Neuronal stem cell (in vitro differentiated cells): ENCODE measurements around the gene MYBL2.

Experiments
- DNase-seq: peaks from one replicate; pipeline ENCODE4 v3.0.0-alpha.2; 2013; ENCODE audit warnings: low spot score
- H2AFZ ChIP-seq: one replicate; pipeline ENCODE4 v1.6.1; 2013; ENCODE audit warnings: mild to moderate bottlenecking, low read length, inconsistent platforms
- H2AK5ac ChIP-seq: 2 replicates; pipeline ENCODE4 v1.6.1; 2013; ENCODE audit warnings: low read depth, mild to moderate bottlenecking, inconsistent platforms, low read length, moderate library complexity, mixed read lengths
- H2BK120ac ChIP-seq: 2 replicates; pipeline ENCODE4 v1.6.1; 2013; ENCODE audit warnings: low read depth, mild to moderate bottlenecking, inconsistent platforms, low read length, moderate library complexity, mixed read lengths
- H2BK12ac ChIP-seq: one replicate; pipeline ENCODE4 v1.6.1; 2013; ENCODE audit warnings: low read length, inconsistent platforms
- H2BK15ac ChIP-seq: 2 replicates; pipeline ENCODE4 v1.6.1; 2013; ENCODE audit warnings: mild to moderate bottlenecking, low read length, inconsistent platforms, mixed read lengths
- H2BK5ac ChIP-seq: one replicate; pipeline ENCODE4 v1.6.1; 2013; ENCODE audit warnings: inconsistent platforms, mild to moderate bottlenecking, low read length, moderate library complexity
- H3K14ac ChIP-seq: one replicate; pipeline ENCODE4 v1.6.1; 2013; ENCODE audit warnings: low read length, inconsistent platforms
- H3K18ac ChIP-seq: 2 replicates; pipeline ENCODE4 v1.6.1; 2013; ENCODE audit warnings: low read length, inconsistent platforms
- H3K23ac ChIP-seq: 2 replicates; pipeline ENCODE4 v1.6.1; 2013; ENCODE audit warnings: low read depth, mild to moderate bottlenecking, mixed read lengths, low read length, inconsistent platforms; ENCODE audit not compliant: poor library complexity
- H3K27ac ChIP-seq: replicated peaks from 3 replicates; pipeline ENCODE4 v1.5.1; 2013; ENCODE audit warnings: low read length, inconsistent platforms
- H3K27me3 ChIP-seq, 3 experiments: 2 replicates each; pipeline ENCODE4 v1.6.1; 2013; ENCODE audit warnings: low read length in 3 of 3, mild to moderate bottlenecking in 2 of 3, inconsistent platforms in 1 of 3, low read depth in 1 of 3, mixed read lengths in 1 of 3, moderate library complexity in 1 of 3; ENCODE audit not compliant: control insufficient read depth in 3 of 3, insufficient read depth in 3 of 3
- H3K36me3 ChIP-seq, 2 donors: replicated peaks in 1 of 2; 2 replicates each; pipeline ENCODE4 v1.6.1; 2013; ENCODE audit warnings: low read length in 2 of 2; ENCODE audit not compliant: control insufficient read depth in 2 of 2, insufficient read depth in 2 of 2
- H3K4ac ChIP-seq: 2 replicates; pipeline ENCODE4 v1.6.1; 2013; ENCODE audit warnings: inconsistent platforms, mild to moderate bottlenecking, low read length, moderate library complexity
- H3K4me1 ChIP-seq, 2 donors: 1 replicate in 1 of 2; 2 replicates in 1 of 2; pipeline ENCODE4 v1.6.1; 2013; ENCODE audit warnings: low read length in 2 of 2, low read depth in 1 of 2; ENCODE audit not compliant: control insufficient read depth in 2 of 2, insufficient read depth in 1 of 2
- H3K4me2 ChIP-seq: one replicate; pipeline ENCODE4 v1.6.1; 2013; ENCODE audit warnings: mild to moderate bottlenecking, low read length, inconsistent platforms; ENCODE audit not compliant: insufficient read depth, poor library complexity, severe bottlenecking
- H3K4me3 ChIP-seq, 2 donors: 2 replicates each; pipeline ENCODE4 v1.5.1; 2013; ENCODE audit warnings: low read length in 2 of 2, mild to moderate bottlenecking in 2 of 2, inconsistent platforms in 1 of 2, moderate library complexity in 1 of 2
- H3K79me1 ChIP-seq: one replicate; pipeline ENCODE4 v1.6.1; 2013; ENCODE audit warnings: low read depth, mild to moderate bottlenecking, inconsistent platforms, low read length, moderate library complexity
- H3K9ac ChIP-seq: one replicate; pipeline ENCODE4 v1.6.1; 2013; ENCODE audit warnings: mild to moderate bottlenecking, low read depth, low read length, inconsistent platforms; ENCODE audit not compliant: poor library complexity
- H3K9me3 ChIP-seq, 2 donors: replicated peaks in 1 of 2; 2 replicates each; pipeline versions ENCODE3 to v1.6.1; 2013; ENCODE audit warnings: low read length in 2 of 2, mild to moderate bottlenecking in 2 of 2, inconsistent platforms in 1 of 2, low read depth in 1 of 2, mixed read lengths in 1 of 2, moderate library complexity in 1 of 2; ENCODE audit not compliant: control insufficient read depth in 2 of 2, insufficient read depth in 1 of 2
- H4K8ac ChIP-seq: one replicate; pipeline ENCODE4 v1.6.1; 2013; ENCODE audit warnings: low read depth, mild to moderate bottlenecking, inconsistent platforms, low read length, moderate library complexity
- H4K91ac ChIP-seq: one replicate; pipeline ENCODE4 v1.6.1; 2013; ENCODE audit warnings: low read length, low read depth, mild to moderate bottlenecking, inconsistent platforms; ENCODE audit not compliant: poor library complexity
- WGBS, 2 donors: extraction: QIAGEN DNeasy Blood & Tissue Kit; methylation state at CpG; one replicate each; pipeline ENCODE4 v1.1.7; 2013; ENCODE audit warnings: missing lambda C conversion rate in 2 of 2, mixed read lengths in 1 of 2; ENCODE audit not compliant: insufficient read length in 2 of 2, insufficient replicate concordance in 1 of 2; ENCODE audit errors: extremely low coverage in 2 of 2; 5-methylcytosine and 5-hydroxymethylcytosine counted together

MYBL2 gene

GRCh38 chr20:43744966-43745730, 78.2 kb downstream of the MYBL2 start:
- WGBS, 2 donors = no CpG with 5 or more reads among the region's 12 CpGs
- Histone ChIP-seq H3K4me1 (peaks cover 0 to 9% of the 10 kb centered on the region in 2 donors), H4K8ac (no peak overlapping the region), H3K27me3 (peaks cover 0 to 15% (median 0%) of the 10 kb centered on the region in 3 experiments), H3K9ac (no peak overlapping the region), H2AFZ (no peak overlapping the region), H3K36me3 (no peaks in the 10 kb centered on the region), H2BK5ac (no peak overlapping the region), H3K9me3 (no peaks in the 10 kb centered on the region), H3K14ac (no peak overlapping the region), H2BK12ac (no peak overlapping the region), H3K18ac (no peak overlapping the region), H3K79me1 (no peaks in the 10 kb centered on the region), H3K4me2 (no peak overlapping the region), H3K4me3 (no peak overlapping the region), H3K23ac (no peak overlapping the region), H2AK5ac (no peak overlapping the region), H2BK120ac (no peak overlapping the region), H3K4ac (no peak overlapping the region), H3K27ac (no peak overlapping the region), H4K91ac (no peak overlapping the region), H2BK15ac (no peak overlapping the region)
- DNase-seq = no peak

GRCh38 chr20:43746344-43747137, 79.6 kb downstream of the MYBL2 start:
- Histone ChIP-seq H3K4me3 (no peak overlapping the region), H2BK5ac (no peak overlapping the region), H3K4me1 (peaks cover 0 to 9% of the 10 kb centered on the region in 2 donors), H3K4me2 (no peak overlapping the region), H4K91ac (no peak overlapping the region), H2BK15ac (no peak overlapping the region), H2AFZ (no peak overlapping the region), H3K9me3 (no peaks in the 10 kb centered on the region), H3K18ac (peak overlapping the region; percentile 58), H3K9ac (no peak overlapping the region), H3K27me3 (peaks cover 0 to 15% (median 0%) of the 10 kb centered on the region in 3 experiments), H3K4ac (no peak overlapping the region), H2BK120ac (no peak overlapping the region), H4K8ac (no peak overlapping the region), H3K79me1 (no peaks in the 10 kb centered on the region), H2BK12ac (no peak overlapping the region), H3K27ac (no peak overlapping the region), H3K14ac (no peak overlapping the region), H2AK5ac (no peak overlapping the region), H3K36me3 (no peaks in the 10 kb centered on the region), H3K23ac (no peak overlapping the region)
- no peak for DNase-seq
- whole genome bisulfite sequencing, 2 donors = no CpG with 5 or more reads among the region's 12 CpGs

GRCh38 chr20:43748274-43748673, 81.4 kb downstream of the MYBL2 start:
- H3K4me1 ChIP-seq = peaks cover 0 to 9% of the 10 kb centered on the region in 2 donors
- no peaks in the 10 kb centered on the region for H3K79me1 ChIP-seq
- no peaks in the 10 kb centered on the region for H3K9me3 ChIP-seq
- H3K36me3 ChIP-seq = no peaks in the 10 kb centered on the region
- no peak overlapping the region for H3K9ac ChIP-seq
- H2BK120ac ChIP-seq = no peak overlapping the region
- no peak overlapping the region for H3K4me3 ChIP-seq
- no peak overlapping the region for H3K27ac ChIP-seq
- no CpG with 5 or more reads among the region's 1 CpG for WGBS, 2 donors
- no peak overlapping the region for H2BK5ac ChIP-seq
- peaks cover 0 to 15% (median 0%) of the 10 kb centered on the region in 3 experiments for H3K27me3 ChIP-seq
- no peak overlapping the region for H2BK12ac ChIP-seq
- H4K91ac ChIP-seq = no peak overlapping the region
- H3K4me2 ChIP-seq = no peak overlapping the region
- no peak overlapping the region for H3K18ac ChIP-seq
- no peak overlapping the region for H4K8ac ChIP-seq
- no peak overlapping the region for H2AK5ac ChIP-seq
- no peak overlapping the region for H3K23ac ChIP-seq
- no peak overlapping the region for H3K4ac ChIP-seq
- H2AFZ ChIP-seq = no peak overlapping the region
- H3K14ac ChIP-seq = no peak overlapping the region
- no peak for DNase-seq
- no peak overlapping the region for H2BK15ac ChIP-seq

GRCh38 chr20:43749734-43750294, 82.9 kb downstream of the MYBL2 start:
- H3K9ac ChIP-seq = no peak overlapping the region
- no peak overlapping the region for H3K4ac ChIP-seq
- no peaks in the 10 kb centered on the region for H3K36me3 ChIP-seq
- H2AK5ac ChIP-seq = peak overlapping the region; percentile 5
- H2AFZ ChIP-seq = no peak overlapping the region
- H3K18ac ChIP-seq = peak overlapping the region; percentile 77
- peak overlapping the region; percentile 33 for H3K4me2 ChIP-seq
- H3K4me3 ChIP-seq = no peak overlapping the region
- no peak overlapping the region for H3K23ac ChIP-seq
- no peak overlapping the region for H4K91ac ChIP-seq
- peaks cover 0 to 9% of the 10 kb centered on the region in 2 donors for H3K4me1 ChIP-seq
- peaks cover 0 to 15% (median 0%) of the 10 kb centered on the region in 3 experiments for H3K27me3 ChIP-seq
- no peaks in the 10 kb centered on the region for H3K79me1 ChIP-seq
- H2BK12ac ChIP-seq = no peak overlapping the region
- peak; percentile 70 for DNase-seq
- no peak overlapping the region for H4K8ac ChIP-seq
- H2BK5ac ChIP-seq = no peak overlapping the region
- no peaks in the 10 kb centered on the region for H3K9me3 ChIP-seq
- no peak overlapping the region for H3K27ac ChIP-seq
- no peak overlapping the region for H3K14ac ChIP-seq
- no CpG with 5 or more reads among the region's 23 CpGs for WGBS, 2 donors
- H2BK15ac ChIP-seq = no peak overlapping the region
- no peak overlapping the region for H2BK120ac ChIP-seq
